H1 (cell line): ENCODE results near the gene RUVBL2. TPM values are rescaled to one million over a fixed set of nuclear protein-coding genes. Genes with fewer than 3 reads are reported as not detected.

Experiments used
- CTCF ChIA-PET: fragments of 300-600 bp; sonication (Branson Sonifier 250); formaldehyde crosslinking; loops from one replicate; lab custom pipeline; 2021; ENCODE audit not compliant: partially characterized antibody; lab: Charles Lee
- POLR2A ChIA-PET: fragments of 300-600 bp; sonication (Branson Sonifier 250); formaldehyde crosslinking; loops from one replicate; lab custom pipeline; 2021; ENCODE audit warnings: inconsistent platforms; ENCODE audit not compliant: partially characterized antibody; lab: Charles Lee
- DNase-seq, 2 experiments: peaks; one replicate each; pipeline versions ENCODE4 v3.0.0 to v3.0.0-alpha.2; 2010 to 2022; ENCODE audit warnings: low spot score in 2 of 2, low read depth in 1 of 2, mixed read lengths in 1 of 2
- FAIRE-seq: peaks from 2 replicates; lab custom pipeline; 2011; peaks lifted over from hg19 to GRCh38; lab: Jason Lieb, UNC
- H2AFZ ChIP-seq: 2 replicates; pipeline ENCODE4 v1.8.1; 2012; ENCODE audit warnings: low read length, inconsistent platforms
- H2AK5ac ChIP-seq: 2 replicates; pipeline ENCODE4 v1.6.1; 2013; ENCODE audit warnings: low read depth, low read length
- H2BK120ac ChIP-seq: replicated peaks from 2 replicates; pipeline ENCODE3; 2013; ENCODE audit warnings: low read depth, low read length, inconsistent platforms
- H2BK12ac ChIP-seq: 2 replicates; pipeline ENCODE4 v1.6.1; 2013; ENCODE audit warnings: low read depth, low read length
- H2BK15ac ChIP-seq: 2 replicates; pipeline ENCODE4 v1.6.1; 2013; ENCODE audit warnings: low read length
- H2BK20ac ChIP-seq: 2 replicates; pipeline ENCODE4 v1.6.1; 2013; ENCODE audit warnings: low read length
- H2BK5ac ChIP-seq: 2 replicates; pipeline ENCODE4 v1.6.1; 2013; ENCODE audit warnings: low read depth, low read length
- H3K14ac ChIP-seq: 2 replicates; pipeline ENCODE4 v1.6.1; 2013; ENCODE audit warnings: inconsistent platforms; ENCODE audit not compliant: insufficient read length
- H3K18ac ChIP-seq: 2 replicates; pipeline ENCODE4 v1.6.1; 2013; ENCODE audit warnings: low read length; ENCODE audit errors: extremely low read depth
- H3K23ac ChIP-seq: 2 replicates; pipeline ENCODE4 v1.6.1; 2013; ENCODE audit warnings: inconsistent platforms; ENCODE audit not compliant: insufficient read length
- H3K23me2 ChIP-seq: 2 replicates; pipeline ENCODE4 v1.6.1; 2013; ENCODE audit warnings: low read depth, low read length
- H3K27ac ChIP-seq: 2 replicates; pipeline ENCODE4 v1.6.1; 2011; ENCODE audit warnings: low read depth, low read length, inconsistent platforms
- H3K27me3 ChIP-seq, 4 experiments: replicated peaks in 1 of 4; 1 replicate in 1 of 4; 2 replicates in 3 of 4; pipeline versions ENCODE4 v1.6.1 to v1.8.1; 2011 to 2013; ENCODE audit warnings: low read length in 3 of 4, mild to moderate bottlenecking in 3 of 4, inconsistent platforms in 2 of 4, mixed read lengths in 2 of 4, moderate library complexity in 1 of 4; ENCODE audit not compliant: control insufficient read depth in 3 of 4, insufficient read depth in 3 of 4; ENCODE audit errors: extremely low read depth in 1 of 4
- H3K36me3 ChIP-seq, 4 experiments: 2 replicates each; pipeline versions ENCODE4 v1.6.1 to v1.8.1; 2011 to 2013; ENCODE audit warnings: mild to moderate bottlenecking in 4 of 4, low read length in 3 of 4, moderate library complexity in 2 of 4, control low read depth in 1 of 4, inconsistent platforms in 1 of 4; ENCODE audit not compliant: insufficient read depth in 4 of 4, control insufficient read depth in 2 of 4
- H3K4ac ChIP-seq: replicated peaks from 2 replicates; pipeline ENCODE3; 2013; ENCODE audit warnings: low read length, low read depth, mixed read lengths, inconsistent platforms; ENCODE audit not compliant: insufficient read length
- H3K4me1 ChIP-seq, 4 experiments: replicated peaks in 1 of 4; 1 replicate in 1 of 4; 2 replicates in 3 of 4; pipeline versions ENCODE4 v1.6.1 to v1.8.1; 2011 to 2013; ENCODE audit warnings: low read length in 3 of 4, inconsistent platforms in 2 of 4, mixed read lengths in 1 of 4; ENCODE audit not compliant: insufficient read depth in 4 of 4, control insufficient read depth in 3 of 4
- H3K4me2 ChIP-seq, 2 experiments: 2 replicates each; pipeline versions ENCODE4 v1.6.1 to v1.8.1; 2011 to 2013; ENCODE audit warnings: low read depth in 2 of 2, low read length in 2 of 2, control low read depth in 1 of 2, inconsistent platforms in 1 of 2, mild to moderate bottlenecking in 1 of 2; ENCODE audit not compliant: insufficient read depth in 1 of 2
- H3K4me3 ChIP-seq, 4 experiments: fragments of 200-600, 300-600 bp in 1 of 4; sonication (generic), shearing (Covaris generic), sonication (Bioruptor Twin) in 1 of 4; 2 replicates each; pipeline versions ENCODE4 v1.5.1 to v1.8.1; 2011 to 2016; ENCODE audit warnings: low read length in 4 of 4, low read depth in 3 of 4, control low read depth in 2 of 4, inconsistent platforms in 2 of 4, mild to moderate bottlenecking in 2 of 4, mixed read lengths in 1 of 4, moderate library complexity in 1 of 4; ENCODE audit not compliant: insufficient read depth in 2 of 4; ENCODE audit errors: extremely low read depth in 1 of 4
- H3K56ac ChIP-seq: replicated peaks from 2 replicates; pipeline ENCODE3; 2013; ENCODE audit warnings: low read depth, mild to moderate bottlenecking, mixed read lengths, low read length, inconsistent platforms; ENCODE audit not compliant: insufficient read length
- H3K79me1 ChIP-seq: 2 replicates; pipeline ENCODE4 v1.6.1; 2013; ENCODE audit warnings: low read depth, low read length, control low read depth
- H3K79me2 ChIP-seq, 2 experiments: 2 replicates each; pipeline versions ENCODE4 v1.6.1 to v1.8.1; 2012 to 2013; ENCODE audit warnings: low read length in 2 of 2, mild to moderate bottlenecking in 2 of 2, inconsistent platforms in 1 of 2; ENCODE audit not compliant: insufficient read depth in 2 of 2, control insufficient read depth in 1 of 2
- H3K9ac ChIP-seq, 4 experiments: replicated peaks in 1 of 4; 1 replicate in 1 of 4; 2 replicates in 3 of 4; pipeline versions ENCODE4 v1.6.1 to v1.8.1; 2011 to 2013; ENCODE audit warnings: low read depth in 3 of 4, low read length in 3 of 4, control low read depth in 2 of 4, mild to moderate bottlenecking in 2 of 4, moderate library complexity in 2 of 4, inconsistent platforms in 1 of 4; ENCODE audit errors: extremely low read depth in 1 of 4
- H3K9me3 ChIP-seq, 2 experiments: 2 replicates each; pipeline versions ENCODE4 v1.6.1 to v1.8.1; 2012 to 2013; ENCODE audit warnings: mild to moderate bottlenecking in 2 of 2, moderate library complexity in 2 of 2, control low read depth in 1 of 2, inconsistent platforms in 1 of 2, low read depth in 1 of 2, low read length in 1 of 2, mixed read lengths in 1 of 2; ENCODE audit not compliant: insufficient read depth in 2 of 2
- H4K20me1 ChIP-seq, 2 experiments: replicated peaks in 1 of 2; 2 replicates each; pipeline versions ENCODE3 to v1.8.1; 2011 to 2013; ENCODE audit warnings: inconsistent platforms in 2 of 2, low read length in 2 of 2, mild to moderate bottlenecking in 1 of 2; ENCODE audit not compliant: insufficient read depth in 2 of 2, control insufficient read depth in 1 of 2
- H4K5ac ChIP-seq: 2 replicates; pipeline ENCODE4 v1.6.1; 2013; ENCODE audit warnings: low read length, low read depth, mixed read lengths, inconsistent platforms; ENCODE audit not compliant: insufficient read length
- H4K8ac ChIP-seq: 2 replicates; pipeline ENCODE4 v1.8.0; 2013; ENCODE audit warnings: mild to moderate bottlenecking, moderate library complexity, low read length, inconsistent platforms; ENCODE audit not compliant: insufficient read depth; ENCODE audit errors: extremely low read depth
- H4K91ac ChIP-seq: replicated peaks from 2 replicates; pipeline ENCODE3; 2013; ENCODE audit warnings: low read length, mixed read lengths, inconsistent platforms; ENCODE audit not compliant: insufficient read length
- ASH2L ChIP-seq: fragments of 200-600, 300-600 bp; sonication (generic); IDR thresholded peaks from one replicate; pipeline ENCODE4 v1.7.1; 2017; ENCODE audit warnings: low read length
- KDM1A ChIP-seq: fragments of 200-600, 300-600 bp; sonication (generic); IDR thresholded peaks from 2 replicates; pipeline ENCODE4 v1.7.1; 2016; ENCODE audit warnings: mild to moderate bottlenecking, low read length, borderline replicate concordance
- KDM5A ChIP-seq: fragments of 200-600 bp; IDR thresholded peaks from 2 replicates; pipeline ENCODE4 v1.7.1; 2012; ENCODE audit warnings: mild to moderate bottlenecking, low read length, inconsistent platforms, mixed read lengths
- POU5F1 ChIP-seq: IDR thresholded peaks from 2 replicates; pipeline ENCODE4 v1.6.1; 2011; ENCODE audit warnings: low read depth, mild to moderate bottlenecking, low read length, moderate library complexity
- YY1 ChIP-seq: IDR thresholded peaks from 2 replicates; pipeline ENCODE4 v1.6.1; 2011; ENCODE audit warnings: low read depth, mild to moderate bottlenecking, low read length
- WGBS, 2 experiments: shearing (Covaris generic) in 1 of 2; methylation state at CpG; one replicate each; pipeline versions ENCODE4 v1.1.6 to v1.1.7; 2013 to 2015; ENCODE audit warnings: low lambda C conversion rate in 2 of 2, mixed read lengths in 2 of 2, inconsistent platforms in 1 of 2, low coverage in 1 of 2, missing lambda C conversion rate in 1 of 2; ENCODE audit not compliant: insufficient replicate concordance in 2 of 2, insufficient coverage in 1 of 2, insufficient read length in 1 of 2; ENCODE audit errors: extremely low coverage in 1 of 2, missing lambda C conversion rate in 1 of 2; 5-methylcytosine and 5-hydroxymethylcytosine counted together
- polyA plus RNA-seq, 7 experiments: library from polyadenylated mRNA; depleted of rRNA in 3 of 7; stranded (reverse) in 5 of 7; unstranded in 2 of 7; fragments of >200 nt in 5 of 7; fragments of 200-250 nt in 2 of 7; gene quantifications; 1 replicate in 5 of 7; 2 replicates in 1 of 7; 4 replicates in 1 of 7; pipeline versions ENCODE4 v1.2.1 to v1.2.3, GENCODE V29; 2011 to 2013; ENCODE audit warnings: missing spikeins in 2 of 7, mixed read lengths in 2 of 7
- total RNA-seq: library from RNA; stranded (reverse); fragmentation: NEBNext Ultra II Directional; extraction: Animal tissue kit (Norgen Biotek cat#: 25700); gene quantifications from 2 replicates; pipeline ENCODE4 v1.2.1, GENCODE V29; 2021

RUVBL2 gene
- total and polyA plus RNA-seq, 2 of the 8 experiments (the other 6 are each of a cell fraction or from before 2014, with no cell fraction given), result 152 to 247 TPM

DNA sequence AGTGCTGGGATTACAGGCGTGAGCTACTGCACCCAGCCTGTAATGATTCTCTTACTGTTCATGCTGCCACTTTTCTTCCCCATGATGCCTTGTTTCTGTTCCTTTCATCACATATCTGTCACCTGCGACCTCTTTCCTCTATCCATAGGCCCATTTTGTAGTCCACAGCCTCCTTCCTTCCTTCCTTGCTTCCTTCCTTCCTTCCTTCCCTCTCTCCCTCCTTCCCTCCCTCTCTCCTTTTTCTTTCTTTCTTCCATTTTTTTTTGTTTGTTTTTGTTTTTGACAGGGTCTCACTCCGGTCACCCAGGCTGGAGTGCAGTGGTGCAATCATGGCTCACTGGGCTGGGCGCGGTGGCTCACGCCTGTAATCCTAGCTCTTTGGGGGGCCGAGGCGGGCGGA lies 4.8 kb upstream of the RUVBL2 start:
- Histone ChIP-seq H2BK5ac (no peak overlapping the region), H3K9me3 (no peaks in the 10 kb centered on the region), H2BK15ac (no peak overlapping the region), H2BK12ac (no peak overlapping the region), H3K4me3 (no peak overlapping the region), H3K27ac (no peak overlapping the region), H3K14ac (no peak overlapping the region), H3K9ac (no peak overlapping the region), H3K56ac (no peak overlapping the region), H2AK5ac (no peak overlapping the region), H3K79me1 (peaks cover 4% of the 10 kb centered on the region), H4K20me1 (peaks cover 0 to 10% of the 10 kb centered on the region in 2 experiments), H3K23ac (no peak overlapping the region), H2BK20ac (no peak overlapping the region), H3K4me2 (no peak overlapping the region), H3K23me2 (peaks cover 6% of the 10 kb centered on the region; the same call in 1 of the 2 replicates), H3K4me1 (peaks cover 0 to 1% (median 0%) of the 10 kb centered on the region in 4 experiments; a peak in 2 of 7 replicates), H4K8ac (no peak overlapping the region), H3K27me3 (no peaks in the 10 kb centered on the region), H3K18ac (no peak overlapping the region), H4K91ac (no peak overlapping the region), H2AFZ (no peak overlapping the region), H3K4ac (no peak overlapping the region), H3K36me3 (peaks cover 3 to 21% (median 10%) of the 10 kb centered on the region in 4 experiments; a peak in 5 of 8 replicates)
- no peak for DNase-seq
- FAIRE-seq, result no peak
- WGBS, 2 experiments, result 95% methylated on average over 8 of the region's 9 CpGs; no CpG with 5 or more reads in 1 of the 2 experiments
- TF ChIP-seq KDM5A (no peak), POU5F1 (no peak), YY1 (no peak), ASH2L (no peak), KDM1A (no peak)
- TF ChIP-seq, all 59 proteins: peak for 0
- POLR2A ChIA-PET, result interaction anchor here (0.7 to 1.2 kb wide), 3 partner anchors 19 to 147 kb away, joined by 3 read pairs; no protein-coding TSS in a partner anchor
- H2BK120ac ChIP-seq, result no peak overlapping the region
- CTCF ChIA-PET, result interaction anchor here (1.2 to 2.9 kb wide), 3 partner anchors 9 to 18 kb away, joined by 3 to 13 read pairs (median 5); no protein-coding TSS in a partner anchor
- H4K5ac ChIP-seq, result no peak overlapping the region
- peaks cover 0 to 7% of the 10 kb centered on the region in 2 experiments; a peak in 1 of 4 replicates for H3K79me2 ChIP-seq
